ENCODE data around the gene FAM174C. TPM values are rescaled to one million over a fixed set of nuclear protein-coding genes. Genes with fewer than 3 reads are reported as not detected.

Gene FAM174C
- total and polyA plus RNA-seq, 10 of the 15 experiments (the other 5 are each of a cell fraction or from before 2014, with no cell fraction given): 0.89 to 94.6 (median 43.6) TPM

- ATAC-seq (peak; percentile 45), DNase-seq (ENCODE audit: low read depth, low spot score) (no peak), FAIRE-seq (no peak)
- BruUV-seq (replicated peaks): no TSS peak
- 61% methylated on average over 13 of the region's 15 CpGs for WGBS (ENCODE audit: insufficient coverage, insufficient replicate concordance, low lambda C conversion rate, missing lambda C conversion rate)
- Histone ChIP-seq H3K27me3 (replicated peaks in 1 of 2; ENCODE audit: control insufficient read depth in 2 of 2, insufficient read depth in 2 of 2, low read length in 1 of 2) (peaks cover 0 to 3% of the 10 kb centered on the region in 2 experiments; a peak in 2 of 4 replicates), H3K27ac (ENCODE audit: control insufficient read depth, insufficient read depth) (no peak overlapping the region), H3K9ac (ENCODE audit: control insufficient read depth, insufficient read depth, low read length) (no peak overlapping the region), H3K4me3 (no peak overlapping the region), H3K9me3 (replicated peaks; ENCODE audit: control insufficient read depth, insufficient read depth, low read length) (no peaks in the 10 kb centered on the region; the same call in 2 of the 3 replicates), H3K4me1 (ENCODE audit: control insufficient read depth, insufficient read depth, low read length) (no peaks in the 10 kb centered on the region), H2AFZ (ENCODE audit: control insufficient read depth, low read depth, low read length) (no peak overlapping the region), H4K20me1 (ENCODE audit: control insufficient read depth, insufficient read depth) (no peaks in the 10 kb centered on the region), H3K4me2 (ENCODE audit: control insufficient read depth, insufficient read depth) (no peak overlapping the region), H3K36me3 (ENCODE audit: control insufficient read depth in 2 of 2, insufficient read depth in 2 of 2, low read length in 1 of 2) (no peaks in the 10 kb centered on the region), H3K79me2 (ENCODE audit: control insufficient read depth, insufficient read depth, low read length) (no peaks in the 10 kb centered on the region)
- ChIA-PET POLR2A (no interaction called here), RAD21 (ENCODE audit: unreplicated experiment) (no interaction called here), SMC1A (ENCODE audit: uncharacterized antibody, unreplicated experiment) (no interaction called here), CTCF (no interaction called here)
- TF ChIP-seq ZBED1 (IDR thresholded peaks at IDR 0.05; ENCODE audit: borderline replicate concordance): no peak
- TF ChIP-seq PKNOX1 (IDR thresholded peaks at IDR 0.05): no peak
- TF ChIP-seq REST (IDR thresholded peaks at IDR 0.05; ENCODE audit: low read depth, low read length): no peak
- no peak for TF ChIP-seq FOS (IDR thresholded peaks at IDR 0.05; ENCODE audit: borderline replicate concordance, extremely low read depth, insufficient read length)
- TF ChIP-seq USF1 (IDR thresholded peaks at IDR 0.05; ENCODE audit: borderline replicate concordance, extremely low read length, insufficient read depth, low read depth, low read length): no peak
- TF ChIP-seq TBL1XR1 (IDR thresholded peaks at IDR 0.05; ENCODE audit: low read depth, low read length): no peak
- TF ChIP-seq RAD51 (IDR thresholded peaks at IDR 0.05): no peak
- TF ChIP-seq SUZ12 (IDR thresholded peaks at IDR 0.05; ENCODE audit: unreplicated experiment): no peak
- TF ChIP-seq PAX8 (IDR thresholded peaks at IDR 0.05): no peak
- no peak for TF ChIP-seq RCOR1 (conservative IDR thresholded peaks at IDR 0.05; ENCODE audit: low read depth, low read length)
- no peak for TF ChIP-seq SMAD1 (IDR thresholded peaks at IDR 0.05; ENCODE audit: low read depth, partially characterized antibody)
- in situ Hi-C loops (cut with MboI) (no loop called here), intact Hi-C loops (cut with micrococcal nuclease; ENCODE audit: unreplicated experiment) (no loop called here)
Measured at GRCh38 chr19:1231729-1232637, 43.3 kb upstream of the FAM174C start.

All from GM12878 (cell line).